ENCODE measurements around the gene MAP1LC3B2.

Gene MAP1LC3B2

DNA sequence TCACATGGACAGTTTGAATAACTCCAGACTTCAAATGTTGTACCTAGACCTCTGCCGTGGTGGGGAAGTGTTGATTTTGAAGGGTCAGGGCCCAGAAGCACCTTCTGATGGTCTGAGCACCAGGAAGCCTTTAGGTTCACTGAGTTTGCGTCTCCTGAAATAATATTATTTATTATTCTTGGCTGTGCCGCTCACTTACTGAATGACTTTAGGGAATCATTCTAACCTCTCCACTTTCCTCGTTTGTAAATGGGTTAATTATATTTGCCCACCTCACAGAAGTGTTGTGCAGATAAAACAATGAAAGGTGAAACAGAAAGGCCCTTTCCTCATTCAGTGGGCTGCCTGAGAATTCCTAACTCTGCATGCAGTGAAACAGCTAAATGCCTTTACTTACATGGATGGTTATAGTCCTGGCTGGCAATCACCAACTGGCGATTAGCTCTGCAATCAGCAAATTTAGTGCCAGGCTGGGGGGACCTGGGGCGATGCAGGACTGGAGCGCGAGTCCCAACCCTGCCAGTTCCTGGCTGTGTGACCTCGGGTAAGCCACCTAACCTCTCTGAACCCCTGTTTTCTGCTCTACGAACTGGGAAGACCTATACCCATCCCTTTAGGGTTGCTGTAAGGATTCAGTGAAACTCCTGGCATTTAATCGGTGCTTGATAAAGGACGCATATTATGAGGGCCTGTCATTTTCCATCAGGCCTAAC is 57.5 kb downstream of the MAP1LC3B2 start:
- DNase-seq = no peak

DNA sequence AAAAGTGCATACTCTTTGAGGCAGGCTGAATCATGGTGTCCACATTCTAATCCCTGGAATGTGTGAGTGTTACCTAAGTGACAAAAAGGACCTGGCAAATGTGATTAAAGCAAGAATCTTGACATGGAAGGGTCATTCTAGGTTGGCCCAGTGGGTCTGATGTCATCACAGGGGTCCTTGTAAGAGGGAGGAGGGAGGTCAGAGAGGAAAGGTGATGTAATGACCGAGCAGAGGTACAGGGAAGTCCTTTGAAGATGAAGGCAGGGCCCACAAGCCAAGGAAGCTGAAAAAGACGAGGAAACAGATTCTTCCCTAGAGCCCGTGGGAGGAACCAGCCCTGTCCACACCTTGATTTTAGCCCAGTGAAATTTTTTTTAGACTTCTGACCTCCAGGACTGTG is 60.1 kb downstream of the MAP1LC3B2 start:
- DNase-seq = no peak

DNA sequence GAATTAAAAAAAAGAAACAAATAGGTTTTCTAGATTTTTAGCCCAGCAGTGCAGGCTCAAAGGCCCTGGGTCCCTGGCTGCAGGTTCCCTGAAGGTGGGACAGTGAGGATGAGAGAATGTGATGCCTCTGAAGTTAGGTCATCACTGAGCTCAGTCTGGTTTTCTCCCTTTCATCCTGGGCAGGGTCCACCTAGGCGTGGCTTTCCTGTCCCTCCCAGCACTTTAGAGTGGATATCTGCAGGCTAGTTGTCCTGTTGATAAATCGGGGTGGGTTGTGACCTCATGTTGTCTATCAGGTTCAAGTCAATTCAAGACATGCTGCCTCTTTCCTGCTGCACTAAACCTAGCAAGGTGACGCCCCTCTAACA is 60.9 kb downstream of the MAP1LC3B2 start:
- no peak for DNase-seq

DNA sequence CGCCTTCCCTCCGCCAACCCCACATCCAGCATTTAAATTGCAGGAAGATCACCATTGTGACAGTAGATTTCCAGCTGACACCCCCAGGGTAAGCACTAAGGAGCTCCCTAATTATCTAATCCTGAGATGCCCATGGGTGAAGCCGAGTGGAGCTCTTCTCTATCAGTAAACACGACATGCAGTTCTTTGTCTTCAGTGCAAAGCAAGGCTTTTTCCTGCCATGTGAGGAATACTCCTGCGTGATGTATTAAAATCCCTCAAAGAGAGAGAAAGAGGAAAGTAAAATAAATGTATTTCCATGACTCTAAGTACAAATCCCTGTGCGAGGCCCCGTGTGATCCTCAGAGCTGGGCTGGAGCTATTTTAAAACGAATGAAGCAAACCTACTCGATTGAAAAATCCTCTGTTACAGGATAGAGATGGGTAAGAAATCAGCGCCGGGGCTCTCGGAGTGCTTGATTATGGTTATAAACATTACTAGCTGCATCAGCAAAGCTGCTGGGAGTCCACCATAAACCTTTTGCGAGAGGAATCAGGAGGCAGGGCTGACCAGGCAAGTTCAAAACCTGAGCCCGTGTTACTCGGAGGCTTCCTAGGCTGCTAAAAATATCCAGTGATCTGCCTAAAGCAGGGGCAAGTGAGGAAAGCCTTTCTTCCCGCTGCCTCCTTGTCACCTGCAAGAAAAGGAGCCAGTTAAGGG is 61.5 kb downstream of the MAP1LC3B2 start:
- no peak for DNase-seq

DNA sequence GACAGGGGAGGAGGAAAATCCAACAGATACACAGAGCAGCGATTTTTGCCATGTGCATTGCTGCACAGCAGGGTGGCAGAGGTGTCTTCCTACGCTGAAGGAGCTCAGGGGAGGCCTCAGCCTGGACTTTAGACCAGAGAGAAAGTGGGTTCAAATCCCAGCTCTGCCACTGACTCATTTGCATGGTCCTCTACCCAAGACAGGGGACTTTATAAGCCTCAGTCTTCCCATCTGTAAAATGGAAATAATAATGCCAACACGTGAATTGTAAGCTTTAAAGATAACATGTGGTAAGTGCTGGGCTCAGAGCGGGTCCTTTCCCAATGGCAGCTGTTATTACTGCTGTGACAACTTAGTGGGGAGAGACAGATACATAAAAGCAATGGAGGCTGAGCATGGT is 62.0 kb downstream of the MAP1LC3B2 start:
- no peak for DNase-seq

DNA sequence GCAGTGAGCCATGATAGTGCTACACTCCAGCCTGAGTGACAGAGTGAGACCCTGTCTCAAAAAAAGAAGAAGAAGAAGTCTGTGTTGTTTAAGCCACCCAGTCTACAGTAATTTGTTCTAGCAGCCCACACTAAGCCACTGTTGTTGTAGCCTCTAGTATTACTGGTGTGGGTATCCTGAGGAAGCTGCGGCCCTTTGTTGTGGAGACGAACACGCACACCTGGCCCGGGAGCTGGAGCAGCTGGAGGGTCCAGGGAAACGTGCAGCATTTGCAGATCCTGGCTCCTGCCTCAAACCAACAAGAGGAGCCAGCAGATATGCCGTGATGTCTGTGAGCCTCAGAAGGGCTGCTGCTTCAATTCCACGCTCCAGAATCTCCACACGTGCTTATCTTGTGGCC is 65.3 kb downstream of the MAP1LC3B2 start:
- DNase-seq = no peak

DNA sequence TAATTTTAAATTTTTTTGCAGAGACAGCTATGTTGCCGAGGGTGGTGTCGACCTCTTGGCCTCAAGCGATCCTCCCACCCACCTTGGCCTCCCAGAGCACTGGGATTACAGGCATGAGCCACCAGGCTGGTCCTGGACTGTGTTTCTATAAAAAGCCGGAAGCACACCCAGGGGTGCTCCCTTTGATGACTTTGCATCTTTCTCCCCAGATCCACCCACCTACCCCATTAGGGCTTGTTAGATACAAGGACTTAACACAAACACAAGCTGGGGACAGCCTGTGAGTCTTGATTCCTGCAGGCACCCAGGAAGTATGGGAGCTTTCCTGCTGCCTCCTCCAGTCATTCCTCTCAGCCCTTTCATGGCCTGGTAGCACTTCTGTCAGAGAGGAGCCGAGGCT is 67.0 kb downstream of the MAP1LC3B2 start:
- DNase-seq = no peak
